ENCODE results near the gene MTMR11.

DNA sequence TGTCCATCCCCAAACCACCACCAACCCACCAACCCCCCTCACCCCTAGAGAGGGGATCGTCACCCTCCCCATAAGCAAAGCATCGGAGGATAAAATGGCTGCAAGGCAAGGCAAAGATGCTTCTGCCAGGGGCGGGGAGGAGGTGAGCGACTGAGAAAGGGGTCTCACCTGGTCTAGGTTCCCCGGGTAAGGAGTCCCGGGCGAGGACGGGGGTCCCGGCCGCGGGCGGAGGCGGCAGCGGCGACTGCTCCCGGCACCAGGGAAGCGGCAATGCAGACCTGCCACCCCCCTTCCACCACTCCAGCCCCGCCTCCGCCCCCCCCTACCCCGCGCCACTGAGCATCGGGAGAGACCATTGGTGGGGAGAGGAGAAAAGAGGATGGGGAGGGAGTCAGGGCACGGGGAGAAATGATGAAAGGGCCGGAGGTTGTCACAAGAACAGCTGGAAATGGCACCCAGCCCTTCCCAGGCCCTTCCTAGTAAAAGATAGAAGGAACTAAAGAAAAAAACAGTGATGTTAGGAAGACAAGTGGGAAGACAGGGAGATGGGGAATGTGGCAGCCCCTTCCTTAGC, 19.0 kb downstream of the MTMR11 start, which contains the start of gene SV2A:
- TF ChIP-seq TAF1 (IDR thresholded peaks at IDR 0.05; ENCODE audit: low read depth, low read length): no peak
- TF ChIP-seq POLR2A (IDR thresholded peaks at IDR 0.05; ENCODE audit: low read depth, low read length): no peak

Data from GM12891 (cell line).